Measurements from ENCODE around the gene DCTPP1.

DCTPP1 gene

DNA sequence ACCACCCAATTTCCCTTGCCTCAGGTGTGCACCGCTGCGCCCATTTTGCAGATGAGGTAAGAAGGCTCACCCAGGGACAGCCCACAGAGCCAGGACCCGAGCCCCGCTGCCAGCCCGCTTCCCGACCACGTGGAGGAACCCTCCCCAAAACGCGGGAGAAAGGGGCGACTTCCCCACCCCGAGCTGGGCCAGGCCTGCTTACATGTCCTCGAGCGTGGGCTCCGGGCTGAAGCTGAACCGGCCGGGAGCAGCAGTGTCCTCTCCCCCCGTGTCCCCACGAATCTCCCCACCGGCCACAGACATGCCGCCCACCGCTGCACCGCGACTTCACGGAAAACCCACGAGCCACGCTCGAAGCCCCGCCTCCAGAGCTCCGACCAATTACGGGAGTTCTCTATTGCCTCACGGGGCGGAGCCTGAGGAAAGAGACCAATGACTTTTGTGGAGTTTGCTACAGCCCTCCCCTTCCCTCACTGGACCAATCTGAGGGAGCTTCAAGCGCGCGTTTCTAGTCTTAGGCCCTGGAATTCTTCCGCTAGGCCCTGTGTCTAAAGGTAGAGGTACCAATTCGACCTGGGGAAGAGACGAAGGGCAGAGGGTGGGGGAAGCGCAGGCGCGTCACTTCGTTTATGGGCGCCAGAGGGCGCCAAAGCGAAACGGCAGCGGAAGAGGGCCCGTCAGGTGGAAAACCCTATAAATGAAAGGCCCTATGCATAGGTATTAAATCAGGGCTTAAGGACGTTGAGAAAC is at the start of gene DCTPP1:
Gene DCTPP1, minus strand, starts transcription at position 353 of the 750 bp plus-strand sequence. Its CDS starts 50 bp downstream, at position 303.
- TF ChIP-seq, protein P1, sequence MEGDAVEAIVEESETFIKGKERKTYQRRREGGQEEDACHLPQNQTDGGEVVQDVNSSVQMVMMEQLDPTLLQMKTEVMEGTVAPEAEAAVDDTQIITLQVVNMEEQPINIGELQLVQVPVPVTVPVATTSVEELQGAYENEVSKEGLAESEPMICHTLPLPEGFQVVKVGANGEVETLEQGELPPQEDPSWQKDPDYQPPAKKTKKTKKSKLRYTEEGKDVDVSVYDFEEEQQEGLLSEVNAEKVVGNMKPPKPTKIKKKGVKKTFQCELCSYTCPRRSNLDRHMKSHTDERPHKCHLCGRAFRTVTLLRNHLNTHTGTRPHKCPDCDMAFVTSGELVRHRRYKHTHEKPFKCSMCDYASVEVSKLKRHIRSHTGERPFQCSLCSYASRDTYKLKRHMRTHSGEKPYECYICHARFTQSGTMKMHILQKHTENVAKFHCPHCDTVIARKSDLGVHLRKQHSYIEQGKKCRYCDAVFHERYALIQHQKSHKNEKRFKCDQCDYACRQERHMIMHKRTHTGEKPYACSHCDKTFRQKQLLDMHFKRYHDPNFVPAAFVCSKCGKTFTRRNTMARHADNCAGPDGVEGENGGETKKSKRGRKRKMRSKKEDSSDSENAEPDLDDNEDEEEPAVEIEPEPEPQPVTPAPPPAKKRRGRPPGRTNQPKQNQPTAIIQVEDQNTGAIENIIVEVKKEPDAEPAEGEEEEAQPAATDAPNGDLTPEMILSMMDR (IDR thresholded peaks at IDR 0.05): peak; percentile 88

DNA sequence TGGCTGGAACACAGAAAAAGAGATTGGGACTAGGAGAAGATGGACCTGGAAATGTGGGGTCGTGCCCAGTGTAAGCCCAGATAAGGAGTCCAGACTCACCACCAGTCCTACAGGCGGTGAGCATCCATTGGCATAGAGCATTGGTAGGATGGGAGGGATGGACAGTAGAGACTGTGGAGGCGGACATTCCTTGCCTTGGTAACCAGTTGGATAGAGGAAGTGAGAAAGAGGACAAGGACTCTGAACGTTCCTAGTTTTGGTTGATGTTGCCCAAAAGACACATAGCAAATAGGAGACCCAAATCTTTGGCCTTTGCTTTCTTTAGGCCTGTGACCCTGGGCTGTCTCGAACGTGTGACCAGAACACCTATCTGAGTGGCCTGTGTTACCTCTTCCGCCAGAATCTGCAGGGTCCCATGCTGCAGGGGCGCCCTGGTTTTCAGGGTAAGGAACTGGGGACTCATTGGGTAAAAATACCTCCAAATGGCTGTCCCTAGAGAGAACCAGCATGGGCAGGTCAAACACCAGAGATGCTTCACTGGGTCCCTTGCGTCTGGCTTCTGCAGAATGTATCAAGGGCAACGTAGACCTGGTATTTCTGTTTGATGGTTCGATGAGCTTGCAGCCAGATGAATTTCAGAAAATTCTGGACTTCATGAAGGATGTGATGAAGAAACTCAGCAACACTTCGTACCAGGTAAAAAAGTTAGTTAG is 49.1 kb upstream of the DCTPP1 start:
- TF ChIP-seq, protein P1 (IDR thresholded peaks at IDR 0.05): no peak

DNA sequence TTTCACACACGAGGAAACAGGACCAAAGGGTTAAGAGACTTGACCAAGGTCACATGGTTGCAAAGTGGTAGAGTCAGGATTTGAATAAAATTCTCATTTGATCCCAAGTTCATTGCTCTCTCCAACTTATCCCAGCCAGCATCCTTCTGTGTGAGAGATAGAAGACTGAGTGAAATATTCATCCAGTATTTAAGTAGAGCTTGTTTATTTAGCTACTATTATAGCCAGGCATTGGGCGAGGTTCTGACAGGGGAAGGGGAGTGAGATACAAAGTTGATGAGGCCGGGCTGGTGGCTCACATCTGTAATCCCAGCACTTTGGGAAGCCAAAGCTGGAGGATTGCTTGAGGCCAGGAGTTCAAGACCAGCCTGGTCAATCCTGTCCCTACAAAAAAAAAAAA is 47.2 kb upstream of the DCTPP1 start:
- TF ChIP-seq, protein P1 (IDR thresholded peaks at IDR 0.05): no peak

DNA sequence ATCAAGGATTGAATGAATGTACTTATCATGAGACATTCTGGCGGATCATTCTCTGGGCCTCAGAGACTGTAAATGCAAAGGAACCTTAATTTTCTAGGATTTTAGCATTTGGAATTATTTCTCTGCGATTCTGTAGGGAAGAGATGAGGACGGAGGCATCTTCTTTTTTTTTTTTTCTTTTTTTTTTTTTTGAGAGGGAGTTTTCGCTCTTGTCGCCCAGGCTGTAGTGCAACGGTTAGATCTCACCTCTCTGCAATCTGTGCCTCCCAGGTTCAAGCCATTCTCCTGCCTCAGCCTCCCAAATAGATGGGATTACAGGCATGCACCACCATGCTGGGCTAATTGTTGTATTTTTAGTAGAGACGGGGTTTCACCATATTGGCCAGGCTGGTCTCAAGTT is 44.9 kb upstream of the DCTPP1 start:
- TF ChIP-seq, protein P1 (IDR thresholded peaks at IDR 0.05): no peak

DNA sequence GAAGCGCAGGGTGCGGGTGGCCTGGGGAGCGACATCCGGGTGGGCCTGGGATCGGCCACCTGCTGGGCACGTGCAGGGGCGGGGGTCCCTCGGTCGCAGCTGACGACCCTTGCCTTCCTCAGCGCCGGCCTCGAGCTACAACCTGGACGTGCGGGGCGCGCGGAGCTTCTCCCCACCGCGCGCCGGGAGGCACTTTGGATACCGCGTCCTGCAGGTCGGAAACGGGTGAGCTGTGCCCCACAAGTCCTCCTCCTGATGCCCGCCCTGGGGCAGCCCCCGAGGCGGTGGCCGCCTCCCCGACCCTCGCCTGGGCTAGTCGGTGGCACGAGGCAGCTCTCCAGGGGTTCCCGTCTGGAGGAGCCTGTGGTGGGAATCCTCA is 44.2 kb upstream of the DCTPP1 start:
- TF ChIP-seq, protein P1 (IDR thresholded peaks at IDR 0.05): no peak

DNA sequence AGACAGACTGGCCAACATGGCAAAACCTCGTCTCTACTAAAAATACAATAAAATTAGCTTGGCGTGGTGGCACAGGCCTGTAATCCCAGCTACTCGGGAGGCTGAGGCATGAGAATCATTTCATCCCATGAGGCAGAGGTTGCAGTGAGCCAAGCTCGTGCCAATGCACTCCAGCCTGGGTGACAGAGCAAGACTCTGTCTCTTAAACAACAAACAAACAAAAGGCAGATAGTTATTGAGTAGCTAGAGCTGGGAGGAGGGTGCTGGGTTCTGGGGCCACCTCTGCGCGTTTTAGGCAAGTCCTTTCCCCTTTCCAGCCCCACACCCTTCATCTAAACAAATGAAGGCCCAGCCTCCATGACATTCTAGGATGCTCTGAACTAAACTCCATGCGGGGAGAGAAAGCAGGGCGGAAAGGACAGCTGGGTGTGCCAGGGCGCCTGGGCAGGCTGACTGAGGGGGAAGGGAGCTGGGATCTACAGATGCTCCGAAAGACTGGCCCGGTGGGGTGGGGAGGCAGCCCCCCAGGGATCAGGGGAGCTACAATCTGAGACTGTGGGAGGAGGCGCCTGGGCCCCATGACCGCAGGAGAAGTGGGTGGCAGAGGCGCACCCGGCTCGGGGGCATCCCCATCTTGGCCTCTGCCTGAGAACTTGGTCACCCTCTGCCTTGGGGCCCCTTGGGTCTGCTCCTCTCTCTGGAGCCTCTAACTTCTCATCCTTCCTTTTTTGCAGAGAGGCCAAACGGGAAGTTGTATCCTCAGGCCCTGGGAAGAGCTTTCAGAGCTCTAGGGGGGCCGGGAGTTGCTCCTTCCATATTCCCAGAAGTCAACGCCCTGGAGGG is 43.6 kb upstream of the DCTPP1 start:
- TF ChIP-seq, protein P1 (IDR thresholded peaks at IDR 0.05): no peak

DNA sequence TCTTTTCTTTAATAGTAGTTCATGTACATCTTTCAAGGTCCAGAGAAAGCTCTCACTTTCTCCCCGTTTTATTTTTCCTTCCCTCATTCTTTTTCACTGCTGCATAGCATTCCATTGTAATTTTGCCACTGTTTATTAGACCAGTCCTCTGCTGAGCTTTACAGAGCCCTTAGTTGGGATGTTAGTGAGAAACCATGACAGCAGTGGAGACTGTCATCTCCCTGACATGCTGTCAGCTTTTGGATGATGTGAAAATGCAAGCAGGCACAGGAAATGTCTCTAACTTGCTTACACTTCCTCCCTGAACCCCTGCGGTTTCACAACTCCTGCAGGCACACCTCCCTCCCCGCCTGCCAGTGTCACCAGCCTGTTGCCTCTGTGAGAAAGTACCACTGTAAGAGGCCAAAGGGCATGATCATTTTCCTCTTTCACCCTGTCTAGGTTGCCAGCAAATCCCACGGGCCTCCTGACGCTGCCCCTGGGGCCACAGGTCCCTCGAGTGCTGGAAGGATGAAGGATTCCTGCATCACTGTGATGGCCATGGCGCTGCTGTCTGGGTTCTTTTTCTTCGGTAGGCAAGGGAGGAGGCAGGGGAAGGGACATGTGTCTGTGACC is 42.6 kb upstream of the DCTPP1 start, which contains the start of gene ITGAL:
Gene ITGAL, plus strand, starts transcription at position 415 of the 615 bp plus-strand sequence. Its CDS starts 96 bp downstream, at position 511.
- TF ChIP-seq, protein P1 (IDR thresholded peaks at IDR 0.05): no peak
